Measurements from ENCODE around the gene PPP2R5B. TPM values are rescaled to one million over a fixed set of nuclear protein-coding genes. Genes with fewer than 3 reads are reported as not detected.

PPP2R5B gene
- total and polyA plus RNA-seq, 2 donors (not counting 1 experiment from before 2014, with no cell fraction given), result 12.1 to 12.4 TPM

- H3K36me3 ChIP-seq (ENCODE audit: control insufficient read depth, insufficient read depth, low read length), result peaks cover 14% of the 10 kb centered on the region
- no peak overlapping the region for H3K27ac ChIP-seq (ENCODE audit: insufficient read depth, low read length)
- H2AFZ ChIP-seq (ENCODE audit: low read length), result no peak overlapping the region
- H3K9ac ChIP-seq (ENCODE audit: insufficient read depth, low read length), result no peak overlapping the region
- H3K27me3 ChIP-seq (ENCODE audit: control insufficient read depth, insufficient read depth, low read length), result no peaks in the 10 kb centered on the region
- H3K79me2 ChIP-seq (ENCODE audit: control insufficient read depth, insufficient read depth, low read length), result no peaks in the 10 kb centered on the region
- no peak overlapping the region for H3K4me2 ChIP-seq (ENCODE audit: extremely low read depth, insufficient read depth, low read length)
- no peaks in the 10 kb centered on the region for H3K9me3 ChIP-seq (ENCODE audit: control insufficient read depth, insufficient read depth, low read depth, low read length)
- no peak overlapping the region for H3K4me3 ChIP-seq (replicated peaks in 1 of 4; ENCODE audit: control extremely low read depth in 1 of 4, insufficient read depth in 1 of 4, low read depth in 3 of 4, low read length in 4 of 4)
- no peak for DNase-seq (ENCODE audit: low read depth in 2 of 2)
- no peak for TF ChIP-seq EZH2 (IDR thresholded peaks at IDR 0.05; ENCODE audit: low read length, missing control alignments)
- no peak for TF ChIP-seq CTCF (conservative IDR thresholded peaks at IDR 0.05 in 1 of 2, IDR thresholded peaks at IDR 0.05 in 1 of 2; ENCODE audit: low read depth in 1 of 2, low read length in 2 of 2)
- no peaks in the 10 kb centered on the region for H3K4me1 ChIP-seq (ENCODE audit: control insufficient read depth, extremely low read depth, insufficient read depth, low read length)
- H4K20me1 ChIP-seq (ENCODE audit: control insufficient read depth, extremely low read depth, insufficient read depth, low read length), result no peaks in the 10 kb centered on the region
Observed at GRCh38 chr11:64929625-64930024, 5.1 kb downstream of the PPP2R5B start.

- H3K36me3 ChIP-seq (ENCODE audit: control insufficient read depth, insufficient read depth, low read length), result peaks cover 19% of the 10 kb centered on the region
- no peak overlapping the region for H3K9ac ChIP-seq (ENCODE audit: insufficient read depth, low read length)
- H3K27ac ChIP-seq (ENCODE audit: insufficient read depth, low read length), result no peak overlapping the region
- TF ChIP-seq CTCF (conservative IDR thresholded peaks at IDR 0.05 in 1 of 2, IDR thresholded peaks at IDR 0.05 in 1 of 2; ENCODE audit: low read depth in 1 of 2, low read length in 2 of 2) (no peak), EZH2 (IDR thresholded peaks at IDR 0.05; ENCODE audit: low read length, missing control alignments) (no peak)
- no peak overlapping the region for H3K4me2 ChIP-seq (ENCODE audit: extremely low read depth, insufficient read depth, low read length)
- no peaks in the 10 kb centered on the region for H3K79me2 ChIP-seq (ENCODE audit: control insufficient read depth, insufficient read depth, low read length)
- H3K4me3 ChIP-seq (replicated peaks in 1 of 4; ENCODE audit: control extremely low read depth in 1 of 4, insufficient read depth in 1 of 4, low read depth in 3 of 4, low read length in 4 of 4), result no peak overlapping the region
- no peaks in the 10 kb centered on the region for H3K27me3 ChIP-seq (ENCODE audit: control insufficient read depth, insufficient read depth, low read length)
- no peaks in the 10 kb centered on the region for H3K9me3 ChIP-seq (ENCODE audit: control insufficient read depth, insufficient read depth, low read depth, low read length)
- no peak overlapping the region for H2AFZ ChIP-seq (ENCODE audit: low read length)
- no peaks in the 10 kb centered on the region for H4K20me1 ChIP-seq (ENCODE audit: control insufficient read depth, extremely low read depth, insufficient read depth, low read length)
- no peaks in the 10 kb centered on the region for H3K4me1 ChIP-seq (ENCODE audit: control insufficient read depth, extremely low read depth, insufficient read depth, low read length)
- no peak for DNase-seq (ENCODE audit: low read depth in 2 of 2)
Observed at GRCh38 chr11:64930340-64930739, 5.9 kb downstream of the PPP2R5B start.

- Histone ChIP-seq H3K27ac (ENCODE audit: insufficient read depth, low read length) (no peak overlapping the region), H3K4me3 (replicated peaks in 1 of 4; ENCODE audit: control extremely low read depth in 1 of 4, insufficient read depth in 1 of 4, low read depth in 3 of 4, low read length in 4 of 4) (no peak overlapping the region), H3K9me3 (ENCODE audit: control insufficient read depth, insufficient read depth, low read depth, low read length) (no peaks in the 10 kb centered on the region), H3K4me1 (ENCODE audit: control insufficient read depth, extremely low read depth, insufficient read depth, low read length) (no peaks in the 10 kb centered on the region), H3K4me2 (ENCODE audit: extremely low read depth, insufficient read depth, low read length) (no peak overlapping the region), H4K20me1 (ENCODE audit: control insufficient read depth, extremely low read depth, insufficient read depth, low read length) (no peaks in the 10 kb centered on the region), H3K27me3 (ENCODE audit: control insufficient read depth, insufficient read depth, low read length) (no peaks in the 10 kb centered on the region), H3K36me3 (ENCODE audit: control insufficient read depth, insufficient read depth, low read length) (peaks cover 19% of the 10 kb centered on the region), H3K9ac (ENCODE audit: insufficient read depth, low read length) (no peak overlapping the region), H3K79me2 (ENCODE audit: control insufficient read depth, insufficient read depth, low read length) (no peaks in the 10 kb centered on the region), H2AFZ (ENCODE audit: low read length) (no peak overlapping the region)
- no peak for DNase-seq (ENCODE audit: low read depth in 2 of 2)
- TF ChIP-seq EZH2 (IDR thresholded peaks at IDR 0.05; ENCODE audit: low read length, missing control alignments) (no peak), CTCF (conservative IDR thresholded peaks at IDR 0.05 in 1 of 2, IDR thresholded peaks at IDR 0.05 in 1 of 2; ENCODE audit: low read depth in 1 of 2, low read length in 2 of 2) (no peak)
Observed at GRCh38 chr11:64931290-64931689, 6.8 kb downstream of the PPP2R5B start.

All from fibroblast of lung (primary cell).